Astrocyte (in vitro differentiated cells and primary cell): Measurements from ENCODE around the gene PI4K2A. TPM values are rescaled to one million over a fixed set of nuclear protein-coding genes. Genes with fewer than 3 reads are reported as not detected.
A peak's percentile ranks its signal among the peaks of the same experiment; 100 is the strongest.

ENCODE experiments used
- DNase-seq: peaks from one replicate; pipeline ENCODE4 v3.0.0-alpha.2; 2010; ENCODE audit warnings: low read depth
- FAIRE-seq: peaks from 2 replicates; lab custom pipeline; 2011; peaks lifted over from hg19 to GRCh38; lab: Jason Lieb, UNC
- H2AFZ ChIP-seq: 2 replicates; pipeline ENCODE4 v1.6.0; 2012; ENCODE audit warnings: low read depth, low read length, inconsistent platforms
- H3K27ac ChIP-seq: 2 replicates; pipeline ENCODE4 v1.5.1; 2011; ENCODE audit warnings: low read depth, low read length, inconsistent platforms
- H3K27me3 ChIP-seq: 2 replicates; pipeline ENCODE4 v1.6.0; 2011; ENCODE audit warnings: low read length, inconsistent platforms; ENCODE audit not compliant: insufficient read depth
- H3K36me3 ChIP-seq: 2 replicates; pipeline ENCODE4 v1.5.1; 2011; ENCODE audit warnings: low read length, inconsistent platforms; ENCODE audit not compliant: insufficient read depth
- H3K4me1 ChIP-seq: 2 replicates; pipeline ENCODE4 v1.5.1; 2011; ENCODE audit warnings: low read length, inconsistent platforms; ENCODE audit not compliant: insufficient read depth
- H3K4me2 ChIP-seq: 2 replicates; pipeline ENCODE4 v1.6.0; 2012; ENCODE audit warnings: low read length, inconsistent platforms
- H3K4me3 ChIP-seq: 2 replicates; pipeline ENCODE4 v1.5.1; 2011; ENCODE audit warnings: low read depth, mild to moderate bottlenecking, low read length, inconsistent platforms; ENCODE audit not compliant: insufficient read depth
- H3K79me2 ChIP-seq: 2 replicates; pipeline ENCODE4 v1.6.0; 2012; ENCODE audit warnings: mild to moderate bottlenecking, low read length, inconsistent platforms; ENCODE audit not compliant: insufficient read depth
- H3K9ac ChIP-seq: 2 replicates; pipeline ENCODE4 v1.6.0; 2012; ENCODE audit warnings: mild to moderate bottlenecking, low read length, inconsistent platforms
- H3K9me3 ChIP-seq: 2 replicates; pipeline ENCODE4 v1.5.1; 2012; ENCODE audit warnings: low read depth, mild to moderate bottlenecking, low read length, inconsistent platforms; ENCODE audit not compliant: insufficient read depth
- H4K20me1 ChIP-seq: 2 replicates; pipeline ENCODE4 v1.6.0; 2012; ENCODE audit warnings: low read length, inconsistent platforms; ENCODE audit not compliant: insufficient read depth
- H3K27ac Mint-ChIP-seq: one replicate; pipeline ENCODE4 v1.8.0; 2021; ENCODE audit warnings: mild to moderate bottlenecking, mixed read lengths; ENCODE audit not compliant: unreplicated experiment
- H3K27me3 Mint-ChIP-seq: one replicate; pipeline ENCODE4 v1.8.0; 2021; ENCODE audit warnings: low read depth, mixed read lengths; ENCODE audit not compliant: unreplicated experiment
- H3K36me3 Mint-ChIP-seq: one replicate; pipeline ENCODE4 v1.8.0; 2021; ENCODE audit warnings: low read depth, mixed read lengths; ENCODE audit not compliant: unreplicated experiment
- H3K4me1 Mint-ChIP-seq: one replicate; pipeline ENCODE4 v1.8.0; 2021; ENCODE audit warnings: low read depth, mixed read lengths; ENCODE audit not compliant: unreplicated experiment
- H3K4me3 Mint-ChIP-seq: one replicate; pipeline ENCODE4 v1.8.0; 2021; ENCODE audit warnings: mild to moderate bottlenecking, moderate library complexity, mixed read lengths; ENCODE audit not compliant: unreplicated experiment
- H3K9me3 Mint-ChIP-seq: one replicate; pipeline ENCODE4 v1.8.0; 2021; ENCODE audit warnings: mild to moderate bottlenecking, mixed read lengths; ENCODE audit not compliant: unreplicated experiment
- EZH2 ChIP-seq: IDR thresholded peaks from 2 replicates; pipeline ENCODE4 v1.6.1; 2012; ENCODE audit warnings: mild to moderate bottlenecking, low read length, inconsistent platforms; ENCODE audit not compliant: insufficient read depth
- total RNA-seq: library from RNA; stranded (reverse); gene quantifications from 2 replicates; pipeline ENCODE4 v1.2.1, GENCODE V29; 2021
- TF ChIP-seq, protein P1 (sequence below): IDR thresholded peaks from 2 replicates; pipeline ENCODE4 v1.5.1; 2011; ENCODE audit warnings: low read depth, mild to moderate bottlenecking, inconsistent platforms, low read length, moderate library complexity; ENCODE audit not compliant: insufficient read depth

Gene PI4K2A
- total RNA-seq, 1 donor from 2014 or later, result 37.8 TPM

DNA sequence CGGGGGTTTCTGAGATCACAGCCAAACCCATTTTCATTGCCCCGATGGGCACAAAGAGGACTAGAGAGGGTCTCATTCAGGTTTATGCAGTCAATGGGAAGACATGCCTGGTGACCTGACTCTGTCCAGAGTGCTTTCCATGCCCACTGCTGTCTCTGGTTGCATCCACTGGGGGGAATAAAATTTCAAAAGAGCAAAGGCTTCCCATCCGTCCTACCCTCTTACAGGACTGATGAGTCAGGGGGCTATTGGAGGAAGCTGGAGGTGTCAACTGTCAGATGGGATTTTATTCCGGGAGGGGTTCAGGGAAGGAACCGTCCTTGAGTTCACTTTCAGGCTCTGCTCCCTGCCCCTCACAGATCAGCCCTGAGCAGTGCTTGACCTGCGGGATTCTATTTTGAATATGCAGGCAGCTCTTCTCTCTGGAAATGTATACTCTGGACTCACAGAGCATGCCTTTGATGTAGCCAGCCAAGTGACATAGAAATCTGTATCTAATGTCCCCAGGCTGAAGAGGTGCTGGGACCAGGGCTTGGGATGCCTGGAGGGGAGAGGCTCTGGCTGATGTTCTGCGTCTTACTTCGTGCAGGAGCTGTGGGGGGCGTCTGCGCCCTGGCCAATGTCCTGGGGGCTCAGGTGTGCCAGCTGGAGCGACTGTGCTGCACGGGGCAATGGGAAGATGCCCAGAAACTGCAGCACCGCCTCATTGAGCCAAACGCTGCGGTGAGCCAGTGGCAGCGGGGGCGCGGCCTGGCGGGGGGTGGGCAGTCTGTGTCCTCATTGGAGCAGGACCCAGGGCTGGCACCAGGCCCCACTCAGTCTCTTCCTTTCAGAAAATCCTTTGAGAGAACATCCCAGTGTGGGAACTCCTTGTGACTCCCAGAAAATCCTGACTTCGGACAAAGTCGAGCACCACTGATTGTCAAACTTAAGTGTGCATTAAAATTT is 38.9 kb upstream of the PI4K2A start:
- no peaks in the 10 kb centered on the region for H3K9me3 ChIP-seq
- peaks cover 8% of the 10 kb centered on the region for H3K4me1 Mint-ChIP-seq
- no peak overlapping the region for H3K4me3 Mint-ChIP-seq
- H2AFZ ChIP-seq, result peak overlapping the region; percentile 40
- H3K4me1 ChIP-seq, result peaks cover 14% of the 10 kb centered on the region
- H3K27ac ChIP-seq, result no peak overlapping the region
- no peaks in the 10 kb centered on the region for H3K36me3 ChIP-seq
- no peak overlapping the region for H3K4me3 ChIP-seq
- H3K9me3 Mint-ChIP-seq, result no peaks in the 10 kb centered on the region
- peaks cover 3% of the 10 kb centered on the region for H3K27me3 Mint-ChIP-seq
- no peak overlapping the region for H3K27ac Mint-ChIP-seq
- H3K79me2 ChIP-seq, result no peaks in the 10 kb centered on the region
- FAIRE-seq (no peak), DNase-seq (no peak)
- no peaks in the 10 kb centered on the region for H3K36me3 Mint-ChIP-seq
- H3K27me3 ChIP-seq, result no peaks in the 10 kb centered on the region
- H4K20me1 ChIP-seq, result no peaks in the 10 kb centered on the region
- H3K4me2 ChIP-seq, result no peak overlapping the region
- no peak for TF ChIP-seq EZH2
- TF ChIP-seq, protein P1, sequence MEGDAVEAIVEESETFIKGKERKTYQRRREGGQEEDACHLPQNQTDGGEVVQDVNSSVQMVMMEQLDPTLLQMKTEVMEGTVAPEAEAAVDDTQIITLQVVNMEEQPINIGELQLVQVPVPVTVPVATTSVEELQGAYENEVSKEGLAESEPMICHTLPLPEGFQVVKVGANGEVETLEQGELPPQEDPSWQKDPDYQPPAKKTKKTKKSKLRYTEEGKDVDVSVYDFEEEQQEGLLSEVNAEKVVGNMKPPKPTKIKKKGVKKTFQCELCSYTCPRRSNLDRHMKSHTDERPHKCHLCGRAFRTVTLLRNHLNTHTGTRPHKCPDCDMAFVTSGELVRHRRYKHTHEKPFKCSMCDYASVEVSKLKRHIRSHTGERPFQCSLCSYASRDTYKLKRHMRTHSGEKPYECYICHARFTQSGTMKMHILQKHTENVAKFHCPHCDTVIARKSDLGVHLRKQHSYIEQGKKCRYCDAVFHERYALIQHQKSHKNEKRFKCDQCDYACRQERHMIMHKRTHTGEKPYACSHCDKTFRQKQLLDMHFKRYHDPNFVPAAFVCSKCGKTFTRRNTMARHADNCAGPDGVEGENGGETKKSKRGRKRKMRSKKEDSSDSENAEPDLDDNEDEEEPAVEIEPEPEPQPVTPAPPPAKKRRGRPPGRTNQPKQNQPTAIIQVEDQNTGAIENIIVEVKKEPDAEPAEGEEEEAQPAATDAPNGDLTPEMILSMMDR, result no peak
- no peak overlapping the region for H3K9ac ChIP-seq

DNA sequence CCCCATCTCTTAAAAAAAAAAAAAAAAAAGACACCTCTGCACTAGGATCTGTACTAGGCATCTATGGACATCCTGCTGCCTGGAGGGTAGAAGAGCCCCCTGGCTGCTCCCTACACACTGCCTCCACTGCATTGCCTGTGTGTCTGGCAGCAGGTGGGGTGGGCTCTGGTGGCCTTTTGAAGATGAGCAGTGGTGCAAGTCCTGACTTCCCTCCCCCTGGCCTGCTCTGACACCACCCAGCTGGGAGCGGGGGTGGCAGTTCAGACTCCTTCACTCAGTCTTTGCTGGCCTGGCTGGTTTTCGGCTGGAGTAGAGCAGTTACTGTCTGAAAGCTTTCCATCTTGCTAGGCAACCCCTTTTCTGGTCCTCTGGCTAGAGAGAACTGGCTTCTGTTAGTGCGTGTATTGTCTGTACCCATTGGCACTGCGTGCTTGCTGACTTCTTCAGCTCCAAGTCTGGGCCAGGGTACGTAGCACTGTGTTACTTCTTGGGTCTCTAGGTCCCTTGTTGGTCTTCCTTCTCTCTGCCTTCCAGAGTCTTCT is 33.3 kb upstream of the PI4K2A start:
- H3K27ac ChIP-seq, result no peak overlapping the region
- H3K27ac Mint-ChIP-seq, result no peak overlapping the region
- FAIRE-seq, result no peak

More for the DNA sequence above, 33.3 kb upstream of the PI4K2A start:
- no peak overlapping the region for H3K4me2 ChIP-seq
- H3K27me3 ChIP-seq, result no peaks in the 10 kb centered on the region
- no peak overlapping the region for H3K4me3 ChIP-seq
- H3K9me3 ChIP-seq, result no peaks in the 10 kb centered on the region
- Mint-ChIP-seq H3K4me1 (no peaks in the 10 kb centered on the region), H3K27me3 (no peaks in the 10 kb centered on the region), H3K4me3 (no peak overlapping the region), H3K9me3 (no peaks in the 10 kb centered on the region), H3K36me3 (peaks cover 2% of the 10 kb centered on the region)
- H3K79me2 ChIP-seq, result no peaks in the 10 kb centered on the region
- DNase-seq, result no peak
- TF ChIP-seq EZH2, result no peak
- TF ChIP-seq, protein P1, result no peak
- H3K4me1 ChIP-seq, result no peaks in the 10 kb centered on the region
- H2AFZ ChIP-seq, result no peak overlapping the region
- no peaks in the 10 kb centered on the region for H3K36me3 ChIP-seq
- no peaks in the 10 kb centered on the region for H4K20me1 ChIP-seq
- H3K9ac ChIP-seq, result no peak overlapping the region
